ENCODE measurements around the gene PPM1G.

- TF ChIP-seq POLR2AphosphoS5 (IDR thresholded peaks at IDR 0.05; ENCODE audit: low read depth, low read length) (peak; percentile 87), RAD21 (IDR thresholded peaks at IDR 0.05; ENCODE audit: low read length) (peak; percentile 55), PBX3 (IDR thresholded peaks at IDR 0.05) (peak; percentile 60; the same call in 1 of the 2 replicates), EZH2phosphoT487 (IDR thresholded peaks at IDR 0.05; ENCODE audit: borderline replicate concordance, low read depth) (no peak), CTCF (IDR thresholded peaks at IDR 0.05) (peak; percentile 84), YY1 (IDR thresholded peaks at IDR 0.05; ENCODE audit: low read depth) (peak; percentile 94)
Observed at GRCh38 chr2:27370026-27370815, 39.2 kb downstream of the PPM1G start, which contains the start of the genes EIF2B4 and SNX17.
